ENCODE measurements around the gene ANKRD50.

DNA sequence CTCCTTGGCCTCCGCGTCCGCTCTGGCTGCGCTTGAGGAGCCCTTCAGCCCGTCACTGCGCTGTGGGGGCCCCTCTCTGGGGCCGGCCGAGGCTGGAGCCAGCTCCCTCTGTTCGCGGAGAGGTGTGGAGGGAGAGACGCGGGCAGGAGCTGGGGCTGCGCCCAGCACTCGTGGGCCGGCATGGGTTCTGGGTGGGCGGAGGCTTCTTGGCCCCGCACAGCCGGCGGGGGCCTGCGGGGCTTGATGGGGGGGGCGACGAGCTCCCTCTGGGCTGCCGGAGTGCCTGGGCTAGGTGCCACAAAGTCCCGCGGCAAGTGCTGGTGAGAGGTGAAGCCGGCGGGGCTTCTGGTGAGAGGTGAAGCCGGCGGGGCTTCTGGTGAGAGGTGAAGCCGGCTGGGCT is 61.9 kb downstream of the ANKRD50 start:
- no peak for TF ChIP-seq EP300 (IDR thresholded peaks at IDR 0.05)
- TF ChIP-seq, protein P1, sequence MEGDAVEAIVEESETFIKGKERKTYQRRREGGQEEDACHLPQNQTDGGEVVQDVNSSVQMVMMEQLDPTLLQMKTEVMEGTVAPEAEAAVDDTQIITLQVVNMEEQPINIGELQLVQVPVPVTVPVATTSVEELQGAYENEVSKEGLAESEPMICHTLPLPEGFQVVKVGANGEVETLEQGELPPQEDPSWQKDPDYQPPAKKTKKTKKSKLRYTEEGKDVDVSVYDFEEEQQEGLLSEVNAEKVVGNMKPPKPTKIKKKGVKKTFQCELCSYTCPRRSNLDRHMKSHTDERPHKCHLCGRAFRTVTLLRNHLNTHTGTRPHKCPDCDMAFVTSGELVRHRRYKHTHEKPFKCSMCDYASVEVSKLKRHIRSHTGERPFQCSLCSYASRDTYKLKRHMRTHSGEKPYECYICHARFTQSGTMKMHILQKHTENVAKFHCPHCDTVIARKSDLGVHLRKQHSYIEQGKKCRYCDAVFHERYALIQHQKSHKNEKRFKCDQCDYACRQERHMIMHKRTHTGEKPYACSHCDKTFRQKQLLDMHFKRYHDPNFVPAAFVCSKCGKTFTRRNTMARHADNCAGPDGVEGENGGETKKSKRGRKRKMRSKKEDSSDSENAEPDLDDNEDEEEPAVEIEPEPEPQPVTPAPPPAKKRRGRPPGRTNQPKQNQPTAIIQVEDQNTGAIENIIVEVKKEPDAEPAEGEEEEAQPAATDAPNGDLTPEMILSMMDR (IDR thresholded peaks at IDR 0.05): no peak

Data from suprapubic skin (tissue), 3 donors.